Measurements from ENCODE around the gene PNLIPRP1.

PNLIPRP1 gene

DNA sequence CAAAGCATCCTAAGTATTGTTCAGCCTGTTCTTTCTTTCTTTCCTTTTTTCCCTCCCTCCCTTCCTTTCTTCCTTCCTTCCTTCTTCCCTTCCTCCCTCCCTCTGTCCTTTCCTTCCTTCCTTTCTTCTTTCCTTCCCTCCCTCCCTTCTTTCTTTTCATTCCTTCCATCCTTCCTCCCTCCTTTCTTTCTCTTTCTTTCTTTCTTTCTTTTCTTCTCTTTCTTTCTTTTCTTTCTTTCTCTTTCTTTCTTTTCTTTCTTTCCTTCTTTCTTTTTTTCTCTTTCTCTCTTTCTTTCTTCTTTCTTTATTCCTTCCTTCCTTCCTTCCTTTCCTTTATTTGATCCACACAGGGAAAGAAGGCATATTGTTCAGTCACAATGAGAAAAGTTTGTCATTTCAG lies 23.8 kb upstream of the PNLIPRP1 start:
- Histone ChIP-seq H3K27me3 (ENCODE audit: control insufficient read depth in 2 of 2, insufficient read depth in 2 of 2, low read length in 2 of 2) (no peaks in the 10 kb centered on the region), H3K4me3 (ENCODE audit: low read length in 2 of 2) (no peak overlapping the region), H3K9ac (ENCODE audit: low read depth in 1 of 2, low read length in 2 of 2) (no peak overlapping the region), H3K27ac (ENCODE audit: low read depth in 2 of 2, low read length in 2 of 2) (no peak overlapping the region), H3K9me3 (ENCODE audit: control insufficient read depth in 2 of 2, low read length in 2 of 2) (no peaks in the 10 kb centered on the region), H3K4me1 (ENCODE audit: control insufficient read depth in 2 of 2, insufficient read depth in 2 of 2, low read length in 2 of 2) (no peaks in the 10 kb centered on the region), H3K36me3 (ENCODE audit: control insufficient read depth in 2 of 2, insufficient read depth in 2 of 2, low read length in 2 of 2) (no peaks in the 10 kb centered on the region)

DNA sequence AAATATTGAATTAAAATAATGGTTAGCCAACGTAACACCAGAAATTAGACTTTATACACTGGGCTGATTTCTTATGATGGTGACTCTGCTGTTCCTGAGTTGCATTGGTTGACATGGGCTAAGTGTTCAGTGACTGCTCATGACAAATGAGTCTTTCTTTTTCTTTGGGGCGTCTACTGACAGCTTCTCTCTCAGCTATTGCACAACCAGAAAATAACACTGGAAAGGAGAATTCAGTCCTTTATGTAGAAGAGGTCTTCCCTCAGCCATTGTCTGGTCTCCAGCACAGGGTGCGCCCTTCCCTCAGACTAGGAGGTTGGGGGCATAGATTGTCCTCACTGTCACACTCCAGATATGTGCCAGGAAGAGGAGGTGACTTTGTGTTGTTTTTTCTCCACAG lies 23.4 kb upstream of the PNLIPRP1 start:
- Histone ChIP-seq H3K9ac (ENCODE audit: low read depth in 1 of 2, low read length in 2 of 2) (no peak overlapping the region), H3K4me3 (ENCODE audit: low read length in 2 of 2) (no peak overlapping the region), H3K27ac (ENCODE audit: low read depth in 2 of 2, low read length in 2 of 2) (no peak overlapping the region), H3K27me3 (ENCODE audit: control insufficient read depth in 2 of 2, insufficient read depth in 2 of 2, low read length in 2 of 2) (no peaks in the 10 kb centered on the region), H3K4me1 (ENCODE audit: control insufficient read depth in 2 of 2, insufficient read depth in 2 of 2, low read length in 2 of 2) (no peaks in the 10 kb centered on the region), H3K9me3 (ENCODE audit: control insufficient read depth in 2 of 2, low read length in 2 of 2) (no peaks in the 10 kb centered on the region), H3K36me3 (ENCODE audit: control insufficient read depth in 2 of 2, insufficient read depth in 2 of 2, low read length in 2 of 2) (no peaks in the 10 kb centered on the region)

DNA sequence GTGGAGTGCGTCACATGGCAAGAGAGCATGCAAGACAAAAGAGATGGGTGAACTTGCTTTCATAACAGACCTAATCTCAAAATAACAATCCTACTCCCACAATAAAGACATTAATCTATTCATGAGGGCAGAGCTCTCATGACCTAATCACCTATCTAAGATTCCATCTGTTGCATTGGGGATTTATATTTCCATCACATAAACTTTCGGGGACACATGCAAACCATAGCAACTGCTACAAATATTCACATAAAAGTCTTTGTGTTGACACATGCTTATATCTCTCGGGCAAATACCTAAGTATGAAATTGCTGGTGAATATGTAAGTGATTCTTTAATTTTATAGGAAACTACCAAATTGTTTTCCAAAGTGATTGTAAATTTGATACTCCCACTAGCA lies 16.0 kb upstream of the PNLIPRP1 start:
- H3K4me1 ChIP-seq (ENCODE audit: control insufficient read depth in 2 of 2, insufficient read depth in 2 of 2, low read length in 2 of 2), result no peaks in the 10 kb centered on the region
- no peaks in the 10 kb centered on the region for H3K36me3 ChIP-seq (ENCODE audit: control insufficient read depth in 2 of 2, insufficient read depth in 2 of 2, low read length in 2 of 2)
- H3K27me3 ChIP-seq (ENCODE audit: control insufficient read depth in 2 of 2, insufficient read depth in 2 of 2, low read length in 2 of 2), result no peaks in the 10 kb centered on the region
- no peaks in the 10 kb centered on the region for H3K9me3 ChIP-seq (ENCODE audit: control insufficient read depth in 2 of 2, low read length in 2 of 2)
- H3K4me3 ChIP-seq (ENCODE audit: low read length in 2 of 2), result no peak overlapping the region
- H3K9ac ChIP-seq (ENCODE audit: low read depth in 1 of 2, low read length in 2 of 2), result no peak overlapping the region
- no peak overlapping the region for H3K27ac ChIP-seq (ENCODE audit: low read depth in 2 of 2, low read length in 2 of 2)

DNA sequence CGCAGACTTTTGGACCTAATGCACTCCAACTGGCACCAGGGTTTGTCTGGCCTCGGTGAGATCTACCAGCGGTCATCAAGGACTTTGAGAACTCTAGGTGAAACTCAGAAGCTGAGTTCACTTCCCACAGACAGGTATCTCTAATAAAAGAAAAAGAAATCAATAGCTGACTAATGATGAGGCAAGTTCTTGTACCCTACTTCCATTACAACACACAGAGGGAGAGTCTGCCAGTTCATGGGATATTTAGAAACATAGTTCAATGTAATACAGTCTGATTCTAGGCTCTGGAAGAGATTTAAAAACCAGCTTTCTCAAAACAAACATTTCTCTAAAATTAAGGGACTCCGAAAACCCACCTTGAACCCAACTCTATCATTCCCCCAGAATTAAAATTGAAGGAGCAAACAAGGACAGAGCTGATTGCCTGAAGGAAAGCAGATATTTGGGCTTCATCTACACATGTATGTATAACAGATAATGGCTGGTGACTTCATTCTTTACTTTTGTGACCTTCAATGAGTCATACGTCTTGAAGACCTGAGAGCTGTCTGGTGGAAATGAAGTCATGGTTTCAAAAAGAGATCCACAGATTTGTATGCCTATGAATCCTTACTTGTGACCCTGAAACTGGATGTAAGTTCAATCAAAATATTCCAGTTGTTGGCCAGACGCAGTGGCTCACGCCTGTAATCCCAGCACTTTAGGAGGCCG lies 2.7 kb upstream of the PNLIPRP1 start:
- H3K4me1 ChIP-seq (ENCODE audit: control insufficient read depth in 2 of 2, insufficient read depth in 2 of 2, low read length in 2 of 2), result peaks cover 10 to 21% of the 10 kb centered on the region in 2 donors
- no peak overlapping the region for H3K9ac ChIP-seq (ENCODE audit: low read depth in 1 of 2, low read length in 2 of 2)
- H3K4me3 ChIP-seq (ENCODE audit: low read length in 2 of 2), result no peak overlapping the region
- no peaks in the 10 kb centered on the region for H3K36me3 ChIP-seq (ENCODE audit: control insufficient read depth in 2 of 2, insufficient read depth in 2 of 2, low read length in 2 of 2)
- no peaks in the 10 kb centered on the region for H3K9me3 ChIP-seq (ENCODE audit: control insufficient read depth in 2 of 2, low read length in 2 of 2)
- H3K27me3 ChIP-seq (ENCODE audit: control insufficient read depth in 2 of 2, insufficient read depth in 2 of 2, low read length in 2 of 2), result no peaks in the 10 kb centered on the region
- no peak overlapping the region for H3K27ac ChIP-seq (ENCODE audit: low read depth in 2 of 2, low read length in 2 of 2)

DNA sequence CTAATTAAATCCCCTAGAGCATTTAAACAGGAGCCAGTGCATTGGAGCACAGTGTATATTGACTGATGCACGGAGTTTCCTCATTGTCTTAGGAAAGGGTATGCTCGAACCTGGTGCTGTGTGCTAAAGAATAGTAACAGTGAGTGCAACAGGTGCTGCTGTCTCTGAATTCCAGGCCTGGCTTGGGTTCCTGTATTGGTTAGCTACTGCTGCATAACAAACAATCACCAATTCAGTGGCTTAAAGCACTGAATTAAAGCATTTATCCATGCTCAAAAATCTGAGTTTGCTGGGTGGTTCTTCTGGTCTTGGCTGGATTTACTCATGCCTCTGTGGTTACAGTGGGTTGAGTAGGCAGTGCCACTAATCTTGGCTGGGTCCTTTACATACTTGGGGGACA lies 1.8 kb upstream of the PNLIPRP1 start:
- H3K27ac ChIP-seq (ENCODE audit: low read depth in 2 of 2, low read length in 2 of 2), result peak overlapping the region; percentile 3 to 79
- H3K27me3 ChIP-seq (ENCODE audit: control insufficient read depth in 2 of 2, insufficient read depth in 2 of 2, low read length in 2 of 2), result no peaks in the 10 kb centered on the region
- no peak overlapping the region for H3K4me3 ChIP-seq (ENCODE audit: low read length in 2 of 2)
- H3K9ac ChIP-seq (ENCODE audit: low read depth in 1 of 2, low read length in 2 of 2), result no peak overlapping the region
- peaks cover 10 to 21% of the 10 kb centered on the region in 2 donors for H3K4me1 ChIP-seq (ENCODE audit: control insufficient read depth in 2 of 2, insufficient read depth in 2 of 2, low read length in 2 of 2)
- no peaks in the 10 kb centered on the region for H3K9me3 ChIP-seq (ENCODE audit: control insufficient read depth in 2 of 2, low read length in 2 of 2)
- H3K36me3 ChIP-seq (ENCODE audit: control insufficient read depth in 2 of 2, insufficient read depth in 2 of 2, low read length in 2 of 2), result no peaks in the 10 kb centered on the region

DNA sequence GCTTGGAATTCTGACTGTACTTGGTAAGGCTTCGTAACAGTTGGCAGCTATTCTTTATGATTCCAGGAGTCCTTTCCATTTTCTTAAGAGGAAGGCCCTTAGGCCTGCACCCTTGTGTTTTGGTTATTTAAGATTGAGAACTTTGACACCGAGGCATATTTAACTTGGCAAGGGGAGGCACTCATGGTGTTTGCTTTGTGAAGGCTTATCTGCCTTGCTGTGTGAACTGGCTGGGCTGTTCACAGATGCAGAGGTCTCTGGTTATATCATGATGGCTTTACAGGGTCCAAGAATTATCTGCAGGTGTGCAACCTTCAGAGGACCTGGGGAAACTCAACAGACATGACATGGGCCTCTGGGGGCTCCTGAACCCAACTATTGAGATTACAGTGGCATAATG lies 833 bp upstream of the PNLIPRP1 start:
- Histone ChIP-seq H3K9me3 (ENCODE audit: control insufficient read depth in 2 of 2, low read length in 2 of 2) (no peaks in the 10 kb centered on the region), H3K27ac (ENCODE audit: low read depth in 2 of 2, low read length in 2 of 2) (peak overlapping the region; percentile 40 to 79), H3K36me3 (ENCODE audit: control insufficient read depth in 2 of 2, insufficient read depth in 2 of 2, low read length in 2 of 2) (no peaks in the 10 kb centered on the region), H3K4me1 (ENCODE audit: control insufficient read depth in 2 of 2, insufficient read depth in 2 of 2, low read length in 2 of 2) (peaks cover 10 to 21% of the 10 kb centered on the region in 2 donors), H3K4me3 (ENCODE audit: low read length in 2 of 2) (no peak overlapping the region), H3K27me3 (ENCODE audit: control insufficient read depth in 2 of 2, insufficient read depth in 2 of 2, low read length in 2 of 2) (no peaks in the 10 kb centered on the region), H3K9ac (ENCODE audit: low read depth in 1 of 2, low read length in 2 of 2) (no peak overlapping the region)

DNA sequence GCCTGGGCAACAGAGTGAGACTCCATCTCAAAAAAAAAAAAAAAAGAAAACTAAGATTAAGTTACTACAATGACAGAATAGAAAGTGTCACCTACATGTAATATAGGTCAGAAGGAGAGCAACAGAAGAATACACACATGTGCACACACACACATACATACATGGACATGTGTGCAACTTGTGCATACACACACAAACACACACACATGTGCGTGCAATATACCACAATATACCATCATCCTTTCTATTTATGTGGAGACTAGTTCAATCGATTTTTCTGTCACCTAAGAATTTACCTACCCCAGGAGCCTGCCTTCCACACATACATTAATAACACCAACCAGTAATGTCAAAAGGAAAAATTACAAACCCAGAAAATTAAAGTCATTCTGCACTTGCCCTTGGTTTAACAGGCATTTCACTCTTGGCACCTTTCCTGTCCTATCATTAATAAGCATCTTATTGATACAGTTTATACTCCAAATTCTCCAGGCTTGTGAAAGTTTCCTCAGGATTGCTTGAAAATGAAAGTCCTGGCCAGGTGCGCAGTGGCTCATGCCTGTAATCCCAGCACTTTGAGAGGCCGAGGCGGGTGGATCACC lies 2.5 kb downstream of the PNLIPRP1 start:
- Histone ChIP-seq H3K4me3 (ENCODE audit: low read length in 2 of 2) (no peak overlapping the region), H3K9me3 (ENCODE audit: control insufficient read depth in 2 of 2, low read length in 2 of 2) (no peaks in the 10 kb centered on the region), H3K27me3 (ENCODE audit: control insufficient read depth in 2 of 2, insufficient read depth in 2 of 2, low read length in 2 of 2) (no peaks in the 10 kb centered on the region), H3K4me1 (ENCODE audit: control insufficient read depth in 2 of 2, insufficient read depth in 2 of 2, low read length in 2 of 2) (peaks cover 10 to 21% of the 10 kb centered on the region in 2 donors), H3K36me3 (ENCODE audit: control insufficient read depth in 2 of 2, insufficient read depth in 2 of 2, low read length in 2 of 2) (no peaks in the 10 kb centered on the region), H3K27ac (ENCODE audit: low read depth in 2 of 2, low read length in 2 of 2) (no peak overlapping the region), H3K9ac (ENCODE audit: low read depth in 1 of 2, low read length in 2 of 2) (no peak overlapping the region)

DNA sequence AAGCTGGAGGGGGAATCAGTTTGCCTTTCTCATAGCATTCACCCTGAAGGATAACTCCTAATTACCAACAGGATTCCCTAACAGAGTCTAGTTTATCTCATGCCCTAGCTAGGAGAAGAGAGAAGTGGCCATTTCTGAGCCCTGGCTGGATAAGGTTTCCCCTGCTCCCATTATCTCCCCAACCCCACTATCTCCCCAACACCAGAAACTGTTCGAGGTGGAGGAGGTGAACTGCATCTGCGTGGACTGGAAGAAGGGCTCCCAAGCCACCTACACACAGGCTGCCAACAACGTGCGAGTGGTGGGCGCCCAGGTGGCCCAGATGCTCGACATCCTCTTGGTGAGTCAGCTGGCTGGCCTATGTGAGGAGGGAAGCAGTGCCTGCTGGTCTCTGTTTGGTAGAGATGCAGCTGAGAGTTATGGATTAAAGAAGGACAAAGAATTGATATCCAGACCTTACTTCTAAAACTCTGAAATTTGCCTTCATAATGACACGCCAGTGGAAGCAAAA lies 3.8 kb downstream of the PNLIPRP1 start:
- H3K4me3 ChIP-seq (ENCODE audit: low read length in 2 of 2), result no peak overlapping the region
- no peak overlapping the region for H3K9ac ChIP-seq (ENCODE audit: low read depth in 1 of 2, low read length in 2 of 2)
- no peaks in the 10 kb centered on the region for H3K9me3 ChIP-seq (ENCODE audit: control insufficient read depth in 2 of 2, low read length in 2 of 2)
- H3K27ac ChIP-seq (ENCODE audit: low read depth in 2 of 2, low read length in 2 of 2), result no peak overlapping the region
- peaks cover 3 to 18% of the 10 kb centered on the region in 2 donors for H3K4me1 ChIP-seq (ENCODE audit: control insufficient read depth in 2 of 2, insufficient read depth in 2 of 2, low read length in 2 of 2)
- no peaks in the 10 kb centered on the region for H3K36me3 ChIP-seq (ENCODE audit: control insufficient read depth in 2 of 2, insufficient read depth in 2 of 2, low read length in 2 of 2)
- no peaks in the 10 kb centered on the region for H3K27me3 ChIP-seq (ENCODE audit: control insufficient read depth in 2 of 2, insufficient read depth in 2 of 2, low read length in 2 of 2)

DNA sequence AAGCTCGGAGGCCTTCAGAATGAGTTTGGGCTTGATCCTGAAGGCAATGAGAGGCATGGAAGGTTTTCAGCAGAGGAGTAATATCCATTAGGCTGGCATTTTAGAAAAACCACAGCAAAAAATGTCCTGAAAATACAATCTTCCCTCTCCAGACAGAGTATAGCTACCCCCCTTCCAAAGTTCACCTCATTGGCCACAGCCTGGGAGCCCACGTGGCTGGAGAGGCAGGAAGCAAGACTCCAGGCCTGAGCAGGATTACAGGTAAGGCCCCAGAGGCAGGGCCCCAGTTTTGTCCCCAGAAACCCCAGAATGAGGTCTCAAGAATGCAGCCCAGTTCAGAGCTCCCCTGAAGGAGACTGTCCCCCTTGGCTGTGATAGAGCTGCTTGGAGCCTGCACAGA lies 5.3 kb downstream of the PNLIPRP1 start:
- Histone ChIP-seq H3K27ac (ENCODE audit: low read depth in 2 of 2, low read length in 2 of 2) (no peak overlapping the region), H3K4me3 (ENCODE audit: low read length in 2 of 2) (no peak overlapping the region), H3K9ac (ENCODE audit: low read depth in 1 of 2, low read length in 2 of 2) (no peak overlapping the region), H3K9me3 (ENCODE audit: control insufficient read depth in 2 of 2, low read length in 2 of 2) (no peaks in the 10 kb centered on the region), H3K36me3 (ENCODE audit: control insufficient read depth in 2 of 2, insufficient read depth in 2 of 2, low read length in 2 of 2) (no peaks in the 10 kb centered on the region), H3K27me3 (ENCODE audit: control insufficient read depth in 2 of 2, insufficient read depth in 2 of 2, low read length in 2 of 2) (no peaks in the 10 kb centered on the region), H3K4me1 (ENCODE audit: control insufficient read depth in 2 of 2, insufficient read depth in 2 of 2, low read length in 2 of 2) (peaks cover 3 to 4% of the 10 kb centered on the region in 2 donors)

DNA sequence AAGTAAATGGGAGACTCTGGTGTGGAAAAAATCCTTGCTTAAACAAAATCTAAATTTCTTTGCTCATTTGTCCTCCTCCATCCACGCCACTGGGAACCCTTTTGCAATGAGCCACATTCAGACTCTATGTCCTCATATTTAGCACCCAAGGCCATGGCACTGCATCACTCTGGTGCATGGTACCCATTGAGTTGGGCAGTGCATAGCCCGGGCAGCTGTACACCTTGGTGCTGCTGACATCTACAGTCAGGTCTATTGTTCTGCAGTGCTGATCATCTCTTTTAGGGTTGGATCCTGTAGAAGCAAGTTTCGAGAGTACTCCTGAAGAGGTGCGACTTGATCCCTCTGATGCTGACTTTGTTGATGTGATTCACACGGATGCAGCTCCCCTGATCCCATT lies 6.8 kb downstream of the PNLIPRP1 start:
- no peak overlapping the region for H3K27ac ChIP-seq (ENCODE audit: low read depth in 2 of 2, low read length in 2 of 2)
- H3K4me1 ChIP-seq (ENCODE audit: control insufficient read depth in 2 of 2, insufficient read depth in 2 of 2, low read length in 2 of 2), result no peaks in the 10 kb centered on the region
- H3K9ac ChIP-seq (ENCODE audit: low read depth in 1 of 2, low read length in 2 of 2), result no peak overlapping the region
- H3K36me3 ChIP-seq (ENCODE audit: control insufficient read depth in 2 of 2, insufficient read depth in 2 of 2, low read length in 2 of 2), result no peaks in the 10 kb centered on the region
- H3K27me3 ChIP-seq (ENCODE audit: control insufficient read depth in 2 of 2, insufficient read depth in 2 of 2, low read length in 2 of 2), result no peaks in the 10 kb centered on the region
- H3K9me3 ChIP-seq (ENCODE audit: control insufficient read depth in 2 of 2, low read length in 2 of 2), result no peaks in the 10 kb centered on the region
- no peak overlapping the region for H3K4me3 ChIP-seq (ENCODE audit: low read length in 2 of 2)
